CD8-positive, alpha-beta memory T cell (primary cell): ENCODE data around the gene PRPF38B. TPM values are rescaled to one million over a fixed set of nuclear protein-coding genes. Genes with fewer than 3 reads are reported as not detected.

ENCODE experiments used
- CTCF ChIA-PET: fragments of 350-600 bp; sonication (Branson Sonifier 250); formaldehyde crosslinking; loops from one replicate; lab custom pipeline; 2021; ENCODE audit warnings: antibody characterized with exemption; lab: Charles Lee
- POLR2A ChIA-PET: fragments of 350-600 bp; sonication (Branson Sonifier 250); formaldehyde crosslinking; loops from one replicate; lab custom pipeline; 2021; ENCODE audit warnings: antibody characterized with exemption; lab: Charles Lee
- DNase-seq, 5 donors: peaks; one replicate each; pipeline versions ENCODE4 v3.0.0 to v3.0.0-alpha.2; 2020 to 2022; ENCODE audit warnings: mixed read lengths in 1 of 5
- H3K27ac ChIP-seq: one replicate; pipeline ENCODE4 v1.7.0; 2013; ENCODE audit warnings: low read depth, mild to moderate bottlenecking, low read length, moderate library complexity
- H3K27me3 ChIP-seq: 2 replicates; pipeline ENCODE4 v1.7.0; 2013; ENCODE audit warnings: low read length, mild to moderate bottlenecking; ENCODE audit not compliant: insufficient read depth, poor library complexity, severe bottlenecking
- H3K36me3 ChIP-seq: 2 replicates; pipeline ENCODE4 v1.7.0; 2013; ENCODE audit warnings: mild to moderate bottlenecking, low read length, moderate library complexity; ENCODE audit not compliant: insufficient read depth
- H3K4me1 ChIP-seq: 2 replicates; pipeline ENCODE4 v1.7.0; 2013; ENCODE audit warnings: mild to moderate bottlenecking, low read length, moderate library complexity; ENCODE audit not compliant: insufficient read depth
- H3K4me3 ChIP-seq: 2 replicates; pipeline ENCODE4 v1.7.0; 2013; ENCODE audit warnings: mild to moderate bottlenecking, low read length
- H3K9me3 ChIP-seq: 2 replicates; pipeline ENCODE4 v1.7.0; 2013; ENCODE audit warnings: mild to moderate bottlenecking, low read length
- H3K27ac Mint-ChIP-seq, 8 donors: one replicate each; pipeline ENCODE4 v1.8.0; 2020 to 2021; ENCODE audit warnings: mixed read lengths in 8 of 8, mild to moderate bottlenecking in 6 of 8, inconsistent platforms in 3 of 8, moderate library complexity in 3 of 8
- H3K27me3 Mint-ChIP-seq, 2 donors: one replicate each; pipeline ENCODE4 v1.8.0; 2020 to 2021; ENCODE audit warnings: mixed read lengths in 2 of 2, mild to moderate bottlenecking in 1 of 2, moderate library complexity in 1 of 2
- H3K36me3 Mint-ChIP-seq, 3 donors: one replicate each; pipeline ENCODE4 v1.8.0; 2020 to 2021; ENCODE audit warnings: mixed read lengths in 3 of 3, inconsistent platforms in 1 of 3, mild to moderate bottlenecking in 1 of 3
- H3K4me1 Mint-ChIP-seq, 3 donors: one replicate each; pipeline ENCODE4 v1.8.0; 2020 to 2021; ENCODE audit warnings: mixed read lengths in 3 of 3, inconsistent platforms in 1 of 3, mild to moderate bottlenecking in 1 of 3
- H3K4me3 Mint-ChIP-seq, 7 donors: one replicate each; pipeline ENCODE4 v1.8.0; 2020 to 2021; ENCODE audit warnings: mixed read lengths in 7 of 7, mild to moderate bottlenecking in 6 of 7, moderate library complexity in 4 of 7, inconsistent platforms in 2 of 7
- H3K9me3 Mint-ChIP-seq, 5 donors: one replicate each; pipeline ENCODE4 v1.8.0; 2020 to 2022; ENCODE audit warnings: mixed read lengths in 5 of 5, mild to moderate bottlenecking in 3 of 5, moderate library complexity in 2 of 5, inconsistent platforms in 1 of 5
- polyA plus RNA-seq: library from polyadenylated mRNA; unstranded; fragments of 300-500 nt; fragmentation: Illumina TruSeq; gene quantifications from one replicate; pipeline ENCODE4 v1.2.3, GENCODE V29; 2021
- total RNA-seq, 2 experiments: library from RNA; stranded (reverse); gene quantifications; one replicate each; pipeline ENCODE4 v1.2.3, GENCODE V29; 2021

The PRPF38B gene
- total and polyA plus RNA-seq, 3 experiments from 2014 or later, result 32.3 to 78.1 (median 74.8) TPM

GRCh38 chr1:108646648-108647269 is 45.4 kb upstream of the PRPF38B start:
- no peaks in the 10 kb centered on the region for H3K27me3 Mint-ChIP-seq
- H3K4me1 Mint-ChIP-seq, result peaks cover 61 to 71% (median 66%) of the 10 kb centered on the region in 3 donors
- peak overlapping the region; percentile 83 for H3K27ac ChIP-seq
- peak overlapping the region; percentile 96 to 100 (median 99) for H3K27ac Mint-ChIP-seq
- H3K36me3 Mint-ChIP-seq, result peaks cover 22 to 43% (median 39%) of the 10 kb centered on the region in 3 donors
- H3K27me3 ChIP-seq, result no peaks in the 10 kb centered on the region
- H3K9me3 ChIP-seq, result no peaks in the 10 kb centered on the region
- POLR2A ChIA-PET, result interaction anchor here (0.8 to 5.4 kb wide), 8 partner anchors 9 to 453 kb away, joined by 3 to 224 read pairs (median 5); partner anchors contain the start of genes EEIG2, HENMT1, PRPF38B and SLC25A24
- peak overlapping the region; percentile 70 to 92 (median 82) for H3K4me3 Mint-ChIP-seq
- DNase-seq, result peak; percentile 74 to 92 (median 83)
- peaks cover 10% of the 10 kb centered on the region for H3K36me3 ChIP-seq
- peaks cover 59% of the 10 kb centered on the region for H3K4me1 ChIP-seq
- H3K4me3 ChIP-seq, result peak overlapping the region; percentile 44
- H3K9me3 Mint-ChIP-seq, result peaks cover 0 to 7% (median 5%) of the 10 kb centered on the region in 5 donors
- CTCF ChIA-PET, result interaction anchor here (0.8 to 6.0 kb wide), 13 partner anchors 9 to 447 kb away, joined by 3 to 134 read pairs (median 6); partner anchors contain the start of genes EEIG2, HENMT1, PRPF38B and SLC25A24

- Mint-ChIP-seq H3K4me3 (peak overlapping the region in 2 of 7 donors; percentile 27 to 32), H3K27me3 (no peaks in the 10 kb centered on the region), H3K27ac (peak overlapping the region; percentile 8 to 92 (median 66)), H3K9me3 (peaks cover 0 to 3% (median 2%) of the 10 kb centered on the region in 5 donors), H3K4me1 (peaks cover 27 to 48% (median 36%) of the 10 kb centered on the region in 3 donors), H3K36me3 (peaks cover 32 to 79% (median 34%) of the 10 kb centered on the region in 3 donors)
- POLR2A ChIA-PET, result no interaction called here
- Histone ChIP-seq H3K4me1 (no peaks in the 10 kb centered on the region), H3K36me3 (peaks cover 10% of the 10 kb centered on the region), H3K4me3 (no peak overlapping the region), H3K27ac (no peak overlapping the region), H3K9me3 (no peaks in the 10 kb centered on the region), H3K27me3 (no peaks in the 10 kb centered on the region)
- peak in 1 of 5 donors; percentile 22 for DNase-seq
- CTCF ChIA-PET, result no interaction called here
These were observed 38.5 kb upstream of the PRPF38B start for GRCh38 chr1:108653431-108654105.

GRCh38 chr1:108657356-108658080 is 34.6 kb upstream of the PRPF38B start:
- H3K27me3 ChIP-seq, result no peaks in the 10 kb centered on the region
- H3K27ac Mint-ChIP-seq, result peak overlapping the region in 7 of 8 donors; percentile 21 to 76 (median 62)
- H3K4me1 Mint-ChIP-seq, result peaks cover 41 to 76% (median 55%) of the 10 kb centered on the region in 3 donors
- no peak overlapping the region for H3K27ac ChIP-seq
- no peak for DNase-seq
- peaks cover 0 to 3% (median 0%) of the 10 kb centered on the region in 5 donors for H3K9me3 Mint-ChIP-seq
- no peaks in the 10 kb centered on the region for H3K9me3 ChIP-seq
- ChIA-PET POLR2A (no interaction called here), CTCF (interaction anchor here (1.4 kb wide), 1 partner anchor 11 kb away, joined by 3 read pairs; no protein-coding TSS in a partner anchor)
- H3K4me3 ChIP-seq, result no peak overlapping the region
- no peak overlapping the region for H3K4me3 Mint-ChIP-seq
- H3K36me3 ChIP-seq, result no peaks in the 10 kb centered on the region
- H3K36me3 Mint-ChIP-seq, result peaks cover 0 to 46% (median 13%) of the 10 kb centered on the region in 3 donors
- H3K27me3 Mint-ChIP-seq, result no peaks in the 10 kb centered on the region
- peaks cover 12% of the 10 kb centered on the region for H3K4me1 ChIP-seq

- POLR2A ChIA-PET, result interaction anchor here (0.6 to 5.9 kb wide), 10 partner anchors 9 to 1734 kb away, joined by 3 to 224 read pairs (median 5); partner anchors contain the start of genes EEIG2, PRPF38B and SLC25A24
- peak within 1 kb of the TSS; percentile 94 for H3K27ac ChIP-seq
- peaks cover 0 to 22% (median 4%) of the 10 kb centered on the region in 3 donors for H3K36me3 Mint-ChIP-seq
- H3K4me3 ChIP-seq, result peak within 1 kb of the TSS; percentile 82
- CTCF ChIA-PET, result interaction anchor here (1.2 to 4.4 kb wide), 9 partner anchors 10 to 100 kb away, joined by 3 to 42 read pairs (median 10); partner anchors contain the start of genes EEIG2 and PRPF38B
- no peaks in the 10 kb centered on the region for H3K9me3 ChIP-seq
- peak; percentile 65 to 92 (median 88) for DNase-seq
- no peaks in the 10 kb centered on the region for H3K36me3 ChIP-seq
- H3K27ac Mint-ChIP-seq, result peak within 1 kb of the TSS; percentile 95 to 100 (median 98)
- peak within 1 kb of the TSS; percentile 87 to 95 (median 88) for H3K4me3 Mint-ChIP-seq
- H3K4me1 Mint-ChIP-seq, result peaks cover 35 to 64% (median 53%) of the 10 kb centered on the region in 3 donors
- no peaks in the 10 kb centered on the region for H3K9me3 Mint-ChIP-seq
- no peaks in the 10 kb centered on the region for H3K27me3 ChIP-seq
- no peaks in the 10 kb centered on the region for H3K27me3 Mint-ChIP-seq
- peaks cover 16% of the 10 kb centered on the region for H3K4me1 ChIP-seq
These were observed 31.0 kb upstream of the PRPF38B start, which contains the start of gene HENMT1 for GRCh38 chr1:108661030-108661609. Gene HENMT1 (minus strand): TSS chr1:108661093. CDS start chr1:108659884, 1,209 bp downstream.

- no peak overlapping the region for H3K27ac ChIP-seq
- CTCF ChIA-PET, result interaction anchor here (1.1 to 4.4 kb wide), 2 partner anchors 19 to 29 kb away, joined by 3 to 34 read pairs; partner anchors contain the start of gene PRPF38B
- H3K27ac Mint-ChIP-seq, result peak overlapping the region in 7 of 8 donors; percentile 58 to 100 (median 98)
These were observed 29.0 kb upstream of the PRPF38B start for GRCh38 chr1:108663074-108663473.

GRCh38 chr1:108664481-108664880 is 27.6 kb upstream of the PRPF38B start:
- ChIA-PET CTCF (interaction anchor here (1.1 kb wide), 1 partner anchor 20 kb away, joined by 3 read pairs; no protein-coding TSS in a partner anchor), POLR2A (interaction anchor here (5.9 kb wide), 1 partner anchor 19 kb away, joined by 224 read pairs; no protein-coding TSS in a partner anchor)
- H3K9me3 ChIP-seq, result no peaks in the 10 kb centered on the region
- H3K27ac ChIP-seq, result no peak overlapping the region
- no peaks in the 10 kb centered on the region for H3K27me3 ChIP-seq
- H3K4me3 Mint-ChIP-seq, result peak overlapping the region in 1 of 7 donors; percentile 20
- H3K27me3 Mint-ChIP-seq, result no peaks in the 10 kb centered on the region
- peak overlapping the region in 6 of 8 donors; percentile 6 to 69 (median 45) for H3K27ac Mint-ChIP-seq
- H3K36me3 Mint-ChIP-seq, result peaks cover 0 to 4% (median 4%) of the 10 kb centered on the region in 3 donors
- no peak overlapping the region for H3K4me3 ChIP-seq
- peaks cover 16% of the 10 kb centered on the region for H3K4me1 ChIP-seq
- peaks cover 22 to 43% (median 32%) of the 10 kb centered on the region in 3 donors for H3K4me1 Mint-ChIP-seq
- H3K36me3 ChIP-seq, result no peaks in the 10 kb centered on the region
- no peaks in the 10 kb centered on the region for H3K9me3 Mint-ChIP-seq
- no peak for DNase-seq

More at GRCh38 chr1:108663074-108663473, 29.0 kb upstream of the PRPF38B start:
- no peak overlapping the region for H3K4me3 ChIP-seq
- H3K36me3 ChIP-seq, result no peaks in the 10 kb centered on the region
- Mint-ChIP-seq H3K9me3 (no peaks in the 10 kb centered on the region), H3K36me3 (peaks cover 0 to 7% (median 4%) of the 10 kb centered on the region in 3 donors), H3K27me3 (no peaks in the 10 kb centered on the region), H3K4me3 (peak overlapping the region in 6 of 7 donors; percentile 21 to 89 (median 56)), H3K4me1 (peaks cover 27 to 47% (median 41%) of the 10 kb centered on the region in 3 donors)
- peaks cover 16% of the 10 kb centered on the region for H3K4me1 ChIP-seq
- POLR2A ChIA-PET, result interaction anchor here (4.3 to 5.9 kb wide), 2 partner anchors 17 to 29 kb away, joined by 118 to 224 read pairs; partner anchors contain the start of gene PRPF38B
- no peaks in the 10 kb centered on the region for H3K9me3 ChIP-seq
- DNase-seq, result no peak
- no peaks in the 10 kb centered on the region for H3K27me3 ChIP-seq
